ENCODE measurements around the gene SIRT7.
A peak's percentile ranks its signal among the peaks of the same experiment; 100 is the strongest.

Gene SIRT7

GRCh38 chr17:81931557-81932332, 13.8 kb upstream of the SIRT7 start:
- DNase-seq, result no peak

DNA sequence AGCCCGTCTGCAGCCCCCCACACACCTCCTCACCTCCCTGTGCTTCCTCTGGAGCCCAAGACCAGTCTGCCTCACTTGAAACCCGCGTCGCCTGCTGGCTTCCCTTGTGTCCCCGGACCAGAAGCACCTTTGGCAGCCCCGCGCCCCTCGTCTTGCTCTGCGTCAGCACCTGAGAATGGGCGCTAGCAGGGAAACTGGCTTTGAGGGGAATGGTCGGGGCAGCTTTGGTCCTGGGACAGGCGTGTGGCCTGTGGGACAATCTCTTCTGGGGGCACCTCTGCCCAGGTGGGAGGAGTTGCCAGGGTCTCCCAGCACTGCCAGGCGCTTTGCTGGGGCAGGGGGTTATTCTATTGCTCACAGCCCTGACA, 13.2 kb upstream of the SIRT7 start:
- no peak for DNase-seq

DNA sequence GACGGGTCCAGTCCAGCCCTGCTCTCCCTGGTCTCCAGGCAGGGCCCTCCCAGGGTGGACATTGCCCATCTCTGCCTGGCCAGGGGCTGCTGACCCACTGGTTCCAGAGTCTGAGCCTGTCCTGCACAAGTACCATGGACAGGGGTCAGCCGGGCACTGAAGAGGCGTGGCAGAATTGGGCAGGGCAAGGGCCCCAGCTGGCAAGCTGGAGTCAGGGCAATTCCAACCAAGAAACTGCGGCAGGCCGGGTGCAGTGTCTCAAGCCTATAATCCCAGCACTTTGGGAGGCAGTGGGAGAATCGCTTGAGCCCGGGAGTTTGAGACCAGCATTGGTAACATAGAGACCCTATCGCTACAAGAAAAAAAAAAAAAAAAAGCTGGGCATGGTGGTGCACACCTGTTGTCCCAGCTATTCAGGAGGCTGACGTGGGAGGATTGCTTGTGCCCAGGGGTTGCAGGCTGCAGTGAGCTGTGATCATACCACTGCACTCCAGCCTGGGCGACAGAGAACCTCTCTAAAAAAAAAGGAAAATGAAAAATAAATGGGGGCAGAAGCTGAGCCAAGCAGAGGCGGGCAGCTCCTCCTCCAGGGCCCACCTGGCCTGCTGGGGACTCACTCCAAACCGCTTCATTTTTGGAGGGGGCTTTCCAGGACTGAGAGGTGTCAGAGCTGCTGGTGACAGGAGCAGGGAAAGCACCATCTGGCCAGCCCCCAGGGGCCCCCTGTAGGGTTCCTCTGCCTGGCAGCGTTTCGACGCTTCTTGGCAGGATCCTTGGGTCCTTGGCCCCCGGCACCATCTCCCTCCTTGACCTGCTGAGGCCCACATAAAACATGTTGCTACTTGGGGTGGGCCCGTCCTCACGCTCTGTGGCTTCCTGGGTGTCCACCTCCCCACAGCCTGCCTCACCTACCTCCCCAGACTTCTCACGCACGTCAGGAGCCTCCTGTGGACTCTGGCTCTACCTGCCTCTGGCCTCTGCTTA, 12.5 kb upstream of the SIRT7 start:
- no peak for DNase-seq

- DNase-seq, result no peak
Measured at GRCh38 chr17:81929253-81930141, 11.5 kb upstream of the SIRT7 start.

GRCh38 chr17:81928544-81929252, 10.7 kb upstream of the SIRT7 start:
- DNase-seq, result no peak

DNA sequence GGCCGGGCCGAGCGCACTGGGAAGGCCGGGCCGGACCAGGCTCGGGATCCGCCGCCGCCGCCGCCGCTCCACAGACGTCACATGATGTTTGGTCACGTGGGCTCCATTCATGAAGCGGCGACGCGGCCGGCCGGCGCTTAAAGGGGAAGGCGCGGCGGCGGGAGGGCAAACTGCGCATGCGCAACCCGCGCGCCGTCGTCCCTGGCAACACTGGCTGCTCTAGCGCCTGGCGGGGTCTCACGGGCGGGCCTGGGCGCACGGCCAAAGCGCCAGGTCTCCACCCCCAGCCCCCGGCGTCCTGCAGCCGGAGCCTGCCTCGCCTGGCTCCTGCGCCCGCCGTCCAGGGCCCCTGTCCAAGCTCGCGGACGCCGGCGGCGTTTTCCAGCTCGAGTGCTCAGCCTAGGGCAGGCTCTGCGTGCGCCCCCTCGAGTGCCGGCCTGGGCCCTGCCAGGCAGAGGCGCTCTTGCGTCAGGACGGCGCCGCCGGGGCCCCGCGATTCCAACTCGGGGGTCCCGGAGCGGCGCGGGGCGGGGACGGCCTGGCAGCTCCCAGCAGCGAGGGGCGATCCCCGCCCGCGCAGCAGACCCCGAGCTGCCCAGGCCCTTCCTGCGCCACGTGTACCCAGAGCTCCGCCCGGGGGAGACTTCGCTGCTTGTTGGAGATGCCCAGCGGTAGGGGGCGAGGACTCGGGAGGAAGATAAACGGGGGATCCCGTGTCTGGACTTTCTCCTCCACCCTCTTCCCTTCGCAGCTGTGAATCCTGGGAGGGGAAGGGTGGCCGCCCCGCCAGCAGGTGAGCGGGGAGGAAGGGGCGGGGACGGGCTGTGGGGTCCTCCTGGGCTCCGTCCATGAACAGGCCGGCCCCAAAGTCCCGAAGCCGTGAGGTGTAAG, 9.9 kb upstream of the SIRT7 start, which contains the start of gene MAFG:
Gene MAFG, minus strand, starts transcription at position 83 of the 891 bp plus-strand sequence. CDS start 4,550 bp downstream, outside the sequence.
- DNase-seq, result peak; percentile 81

- peak; percentile 29 for DNase-seq
Measured at GRCh38 chr17:81927152-81927652, 9.2 kb upstream of the SIRT7 start.

GRCh38 chr17:81926451-81927151, 8.6 kb upstream of the SIRT7 start:
- peak; percentile 56 for DNase-seq

DNA sequence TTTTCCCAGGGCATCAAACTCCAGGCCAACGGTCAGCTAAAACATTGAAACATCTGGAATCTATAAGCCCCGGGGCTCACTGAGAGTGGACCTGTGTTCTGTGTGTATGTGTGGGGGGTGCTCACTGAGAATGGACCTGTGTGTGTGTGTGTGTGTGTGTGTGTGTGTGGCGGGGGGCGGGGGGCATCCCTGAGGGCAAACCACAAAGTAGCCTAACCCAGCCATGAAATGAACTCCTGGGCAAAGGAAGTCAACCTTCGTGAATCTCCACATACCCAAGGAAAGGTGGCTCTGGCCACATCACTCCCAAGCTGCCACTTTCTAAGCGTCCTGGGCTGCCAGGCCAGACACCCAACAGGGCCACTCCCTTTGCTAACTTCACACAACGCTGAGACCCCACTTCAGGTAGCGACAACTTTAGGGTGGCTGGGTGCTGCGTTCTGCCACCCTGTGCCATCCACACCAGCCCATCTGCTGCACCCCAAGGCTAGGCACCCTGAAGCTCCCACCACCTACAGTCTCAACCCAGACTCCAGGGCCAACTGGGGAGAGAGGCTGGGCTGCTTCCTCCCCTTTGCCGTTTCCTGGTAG, 8.0 kb upstream of the SIRT7 start:
- no peak for DNase-seq

DNA sequence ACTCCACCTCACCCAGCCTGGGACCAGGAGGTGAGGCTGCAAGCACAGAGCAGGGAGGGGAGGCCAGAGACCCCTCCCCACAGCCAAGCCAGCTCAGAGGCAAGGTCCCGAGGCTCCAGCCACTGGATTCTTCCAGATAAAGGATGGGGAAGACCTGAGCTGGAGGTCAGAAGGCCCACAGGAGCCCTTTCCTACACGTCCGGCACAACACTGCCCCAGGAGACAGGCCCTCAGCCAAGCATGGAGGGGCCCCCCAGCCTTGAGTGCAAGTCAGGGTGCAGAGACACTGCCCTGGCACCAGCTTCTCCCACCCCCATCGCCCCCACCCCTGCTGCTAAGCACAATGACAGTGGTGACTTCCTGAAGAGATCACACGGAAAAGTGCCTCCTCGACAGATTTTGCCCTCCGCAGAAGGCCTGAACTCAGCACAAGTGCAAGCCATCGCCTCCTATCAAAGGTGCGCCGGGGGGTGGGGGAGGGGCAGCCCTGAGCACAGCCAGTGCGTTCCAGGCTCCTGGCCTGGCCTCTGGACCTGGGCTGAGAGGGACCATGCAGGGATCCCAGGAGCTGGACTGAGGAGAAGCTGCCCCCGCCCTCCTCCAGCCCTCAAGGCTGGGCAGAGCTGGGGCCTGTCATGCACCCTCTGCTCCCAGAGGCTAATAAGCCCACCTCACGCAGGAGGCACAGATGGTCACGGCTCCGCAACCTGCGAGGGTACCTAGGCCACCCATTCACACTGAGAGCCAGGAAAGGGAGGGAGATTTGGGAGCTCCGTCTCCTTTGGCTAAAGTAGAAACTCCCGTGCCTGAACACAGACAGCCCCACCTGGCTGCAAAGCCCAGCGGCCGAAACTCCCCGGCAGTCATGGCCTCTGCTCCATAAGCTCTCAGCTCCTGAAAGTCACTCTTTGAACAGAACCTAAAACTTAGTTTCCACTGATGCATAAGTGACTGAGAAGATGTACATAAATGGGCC, 6.9 kb upstream of the SIRT7 start:
- DNase-seq, result no peak

- DNase-seq, result no peak
Measured at GRCh38 chr17:81923302-81924260, 5.6 kb upstream of the SIRT7 start.

- no peak for DNase-seq
Measured at GRCh38 chr17:81922566-81923301, 4.8 kb upstream of the SIRT7 start.

GRCh38 chr17:81921996-81922565, 4.1 kb upstream of the SIRT7 start:
- no peak for DNase-seq

DNA sequence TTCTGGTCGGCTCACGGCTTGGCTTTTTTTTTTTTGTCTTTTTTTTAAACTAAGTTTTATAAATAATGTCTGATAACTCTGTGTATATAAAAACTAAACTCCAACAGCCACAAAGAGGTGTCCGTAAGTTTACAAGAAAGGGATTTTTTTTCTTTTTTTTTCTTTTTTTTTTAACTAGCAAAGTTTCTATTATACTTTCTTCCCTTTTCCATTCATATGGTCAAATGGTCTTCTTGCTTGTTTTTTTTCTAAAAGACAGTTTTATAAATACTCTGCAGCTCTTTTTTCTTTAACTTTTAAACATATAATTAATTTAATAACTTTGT, 3.5 kb upstream of the SIRT7 start:
- no peak for DNase-seq

DNA sequence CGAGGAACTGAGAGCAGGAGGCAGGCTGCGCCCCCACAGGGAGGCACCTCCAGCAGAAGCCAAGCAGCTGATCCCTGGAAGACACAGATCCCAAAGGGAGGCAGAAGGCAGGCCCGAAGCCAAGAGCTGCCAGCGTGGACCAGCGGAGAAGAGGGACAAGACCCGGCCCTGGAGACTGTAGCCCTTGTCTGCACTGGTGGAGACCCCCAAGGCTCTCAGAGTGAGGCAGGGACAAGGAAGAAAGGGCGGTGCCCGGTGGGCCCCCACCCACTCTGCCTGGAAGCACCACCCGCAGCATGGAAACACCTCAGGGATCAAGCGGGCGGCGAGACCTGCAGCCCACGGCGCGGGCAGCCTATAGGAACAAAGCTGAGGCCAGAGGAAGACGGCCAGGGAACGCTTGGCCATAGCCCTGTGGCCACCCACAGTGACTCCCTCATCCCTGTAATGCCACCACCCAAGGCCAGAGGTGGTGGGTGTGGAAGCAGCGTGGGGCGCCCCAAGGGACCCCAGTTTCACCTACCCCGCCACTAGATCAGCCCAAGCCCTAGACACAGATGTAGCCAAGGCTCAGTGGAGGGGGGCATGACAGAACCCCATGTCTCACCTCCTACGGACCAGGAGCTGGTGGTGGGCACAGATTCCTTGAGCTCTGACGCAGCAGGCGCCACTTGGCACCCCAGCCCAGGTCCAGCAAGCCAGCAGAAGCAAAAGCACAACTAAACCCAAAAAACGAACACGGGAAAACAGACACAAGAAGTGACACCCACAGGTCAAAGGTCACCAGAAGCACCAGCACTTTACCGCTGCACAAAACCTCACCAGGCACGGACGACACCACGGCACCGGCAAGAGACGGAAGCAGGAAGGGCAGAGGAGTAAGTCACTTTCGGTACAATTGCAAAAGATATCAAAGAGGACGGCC, 2.9 kb upstream of the SIRT7 start:
- DNase-seq, result no peak

Measured in activated T-cell treated with anti-CD3 and anti-CD28 coated beads for 4 hours (primary cell).